NOMO-1 treated with DMSO at 0.1 percent for 48 hours (cell line): ENCODE results near the gene CCM2L.

Source experiments
- DNase-seq: peaks from one replicate; lab custom pipeline; 2025; ENCODE audit not compliant: unreplicated experiment; lab: John Stamatoyannopoulos, UW

Gene CCM2L

GRCh38 chr20:31992086-31992485 is 18.2 kb upstream of the CCM2L start:
- no peak for DNase-seq

- no peak for DNase-seq
Observed at GRCh38 chr20:31996996-31997395, 13.2 kb upstream of the CCM2L start.

GRCh38 chr20:31998246-31998645 is 12.0 kb upstream of the CCM2L start:
- DNase-seq, result no peak

- DNase-seq, result no peak
Observed at GRCh38 chr20:32003325-32003724, 6.9 kb upstream of the CCM2L start.

- DNase-seq, result peak; percentile 11
Observed at GRCh38 chr20:32004963-32005362, 5.3 kb upstream of the CCM2L start.

GRCh38 chr20:32006053-32006452 is 4.2 kb upstream of the CCM2L start:
- DNase-seq, result no peak

- DNase-seq, result no peak
Observed at GRCh38 chr20:32006841-32007786, 3.1 kb upstream of the CCM2L start.

- DNase-seq, result no peak
Observed at GRCh38 chr20:32007787-32008616, 2.2 kb upstream of the CCM2L start.

GRCh38 chr20:32009564-32009963 is 674 bp upstream of the CCM2L start:
- no peak for DNase-seq

GRCh38 chr20:32010666-32011065 is 428 bp downstream of the CCM2L start:
- DNase-seq, result no peak

- DNase-seq, result no peak
Observed at GRCh38 chr20:32012159-32012688, 2.0 kb downstream of the CCM2L start.

GRCh38 chr20:32013326-32013725 is 3.1 kb downstream of the CCM2L start:
- no peak for DNase-seq

GRCh38 chr20:32017711-32018251 is 7.5 kb downstream of the CCM2L start:
- no peak for DNase-seq

- peak; percentile 19 for DNase-seq
Observed at GRCh38 chr20:32018269-32019155, 8.3 kb downstream of the CCM2L start.

- DNase-seq, result no peak
Observed at GRCh38 chr20:32019156-32019510, 8.9 kb downstream of the CCM2L start.

GRCh38 chr20:32019563-32020463 is 9.6 kb downstream of the CCM2L start:
- no peak for DNase-seq

- no peak for DNase-seq
Observed at GRCh38 chr20:32021091-32021490, 10.9 kb downstream of the CCM2L start.

- peak; percentile 39 for DNase-seq
Observed at GRCh38 chr20:32024683-32025295, 14.6 kb downstream of the CCM2L start.

- no peak for DNase-seq
Observed at GRCh38 chr20:32027643-32028042, 17.4 kb downstream of the CCM2L start.
